Stimulated activated naive CD4-positive, alpha-beta T cell treated with Interleukin-2 at 50 U/mL for 16 hours (primary cell): ENCODE data around the gene BRD3OS.
"Not testable (repeated sequence)": the region's sequence is repeated elsewhere in the genome, so short reads cannot be mapped to it uniquely, and the experiment has no call there.

Experiments
- DNase-seq: peaks from one replicate; lab custom pipeline; 2025; lab: John Stamatoyannopoulos, UW

BRD3OS gene

GRCh38 chr9:134063571-134064450 is 38.5 kb downstream of the BRD3OS start:
- DNase-seq: no peak

- DNase-seq: no peak
Observed at GRCh38 chr9:134064711-134065110, 39.4 kb downstream of the BRD3OS start.

GRCh38 chr9:134065612-134066419 is 40.5 kb downstream of the BRD3OS start:
- DNase-seq: peak; percentile 63

- no peak for DNase-seq
Observed at GRCh38 chr9:134066526-134066912, 41.2 kb downstream of the BRD3OS start.

- peak; percentile 27 for DNase-seq
Observed at GRCh38 chr9:134066913-134067851, 41.9 kb downstream of the BRD3OS start.

GRCh38 chr9:134067904-134068743 is 42.8 kb downstream of the BRD3OS start, which contains the start of gene BRD3:
Gene BRD3 (minus strand): TSS chr9:134068026. CDS start chr9:134053477, 14,549 bp downstream.
- DNase-seq: peak; percentile 72

- DNase-seq: no peak
Observed at GRCh38 chr9:134068744-134069479, 43.6 kb downstream of the BRD3OS start.

GRCh38 chr9:134069480-134070399 is 44.5 kb downstream of the BRD3OS start:
- DNase-seq: no peak

GRCh38 chr9:134071149-134071548 is 45.9 kb downstream of the BRD3OS start:
- DNase-seq: no peak

- not testable (repeated sequence) for DNase-seq
Observed at GRCh38 chr9:134072683-134073082, 47.4 kb downstream of the BRD3OS start.

GRCh38 chr9:134073500-134073899 is 48.2 kb downstream of the BRD3OS start:
- DNase-seq: no peak

- not testable (repeated sequence) for DNase-seq
Observed at GRCh38 chr9:134075689-134076088, 50.4 kb downstream of the BRD3OS start.

- no peak for DNase-seq
Observed at GRCh38 chr9:134076644-134077043, 51.4 kb downstream of the BRD3OS start.
